ENCODE data around the gene FBLN1.

FBLN1 gene

GRCh38 chr22:45640291-45640940, 137.7 kb downstream of the FBLN1 start:
- no peak for DNase-seq (ENCODE audit: low spot score)

DNA sequence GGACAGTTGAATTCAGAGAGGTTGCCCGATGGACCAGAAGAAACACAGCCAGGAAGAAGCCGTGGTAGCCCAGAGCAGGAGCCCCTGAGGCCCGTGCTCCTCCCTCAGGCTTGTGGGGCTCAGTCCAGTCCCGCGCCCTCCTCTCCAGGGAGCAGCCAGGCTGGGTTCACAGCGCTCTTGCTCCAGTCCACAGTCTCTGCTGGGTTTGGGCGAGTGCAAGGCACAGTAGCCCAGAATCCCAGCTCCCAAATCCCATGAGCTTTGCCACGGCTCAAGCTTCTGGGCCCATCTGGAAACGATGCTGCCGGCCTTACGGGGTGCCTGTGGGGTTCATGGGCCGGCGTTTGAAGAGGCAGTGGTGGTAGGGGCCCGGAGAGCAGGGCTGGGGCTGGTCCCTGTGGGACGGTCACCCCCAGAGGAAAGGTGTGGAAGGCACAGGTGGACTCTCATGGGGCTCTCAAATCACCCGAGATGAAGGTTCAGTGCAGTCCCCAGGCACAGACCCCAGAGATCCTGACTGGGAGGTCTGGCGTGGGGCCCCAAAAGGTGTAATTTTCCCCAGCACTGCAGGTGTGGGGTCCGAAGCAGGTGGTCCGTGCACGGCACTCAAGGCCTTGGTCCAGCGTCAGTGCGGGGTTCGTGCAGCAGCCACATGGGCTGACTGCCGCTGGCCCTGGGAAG, 138.4 kb downstream of the FBLN1 start:
- no peak for DNase-seq (ENCODE audit: low spot score)

GRCh38 chr22:45642986-45643385, 140.3 kb downstream of the FBLN1 start:
- no peak for DNase-seq (ENCODE audit: low spot score)

GRCh38 chr22:45644714-45645113, 142.0 kb downstream of the FBLN1 start:
- no peak for DNase-seq (ENCODE audit: low spot score)

DNA sequence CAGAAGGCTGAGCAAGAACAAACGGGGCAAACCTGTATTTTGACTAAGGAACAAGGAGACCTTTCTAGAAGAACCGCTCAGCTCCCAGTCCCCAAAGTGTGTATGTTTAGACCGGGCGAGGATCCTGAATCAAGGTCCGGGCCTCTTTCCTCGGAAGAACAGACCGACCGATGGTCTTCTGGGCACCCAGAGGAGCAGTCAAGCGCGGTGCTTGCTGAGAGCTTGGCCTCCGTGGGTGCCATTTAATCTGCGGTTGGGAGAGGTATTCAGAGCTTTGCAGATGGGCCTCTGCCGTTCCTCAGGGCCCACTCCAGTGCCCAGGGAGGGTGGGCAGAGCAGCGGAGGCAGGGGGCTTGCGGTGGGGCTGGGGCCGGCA, 142.5 kb downstream of the FBLN1 start:
- no peak for DNase-seq (ENCODE audit: low spot score)

DNA sequence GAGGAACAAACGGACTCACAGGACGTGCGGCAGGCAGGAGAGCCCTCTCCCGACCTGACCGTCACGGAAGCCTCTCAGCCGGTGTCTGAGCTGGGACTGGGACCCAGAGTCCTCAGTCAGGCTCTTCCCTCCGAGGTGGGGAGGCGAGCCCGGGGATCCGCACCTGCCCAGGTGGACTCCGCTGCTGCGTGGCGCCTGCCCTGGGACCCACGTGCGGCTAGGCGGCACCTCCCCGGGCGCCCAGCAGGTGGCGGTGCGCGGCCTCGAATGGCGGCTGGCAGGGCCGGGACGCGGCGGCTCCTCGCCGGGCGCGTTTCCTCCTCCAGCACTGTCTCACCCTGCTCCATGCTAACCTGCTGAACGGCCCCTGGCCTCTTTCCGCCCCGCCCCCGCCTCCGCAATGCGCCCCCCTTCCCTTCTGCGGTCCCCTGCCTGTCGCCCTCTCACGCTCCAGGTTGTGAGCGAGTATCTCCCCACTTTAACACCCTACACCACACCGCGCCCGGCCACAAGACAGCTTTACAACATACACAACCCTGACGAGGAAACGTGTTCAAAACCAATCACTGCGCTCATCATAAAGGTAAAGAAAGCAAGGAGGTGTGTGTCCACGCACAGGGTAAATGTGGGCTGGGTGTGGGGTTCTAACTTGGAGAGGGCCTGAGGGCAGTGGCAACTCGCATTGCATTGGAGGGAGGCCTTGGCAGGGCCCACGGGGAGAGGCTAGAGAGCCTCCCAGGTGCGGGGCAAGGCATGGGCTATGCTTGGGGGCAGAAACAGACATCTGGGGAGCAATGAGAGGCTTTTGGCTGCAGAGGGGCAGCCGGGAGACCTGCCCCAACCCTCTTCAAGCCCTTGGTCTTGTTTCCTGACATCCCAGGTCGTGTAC, 143.1 kb downstream of the FBLN1 start:
- peak; percentile 80 for DNase-seq (ENCODE audit: low spot score)

- no peak for DNase-seq (ENCODE audit: low spot score)
Observed at GRCh38 chr22:45647532-45648225, 145.0 kb downstream of the FBLN1 start.

DNA sequence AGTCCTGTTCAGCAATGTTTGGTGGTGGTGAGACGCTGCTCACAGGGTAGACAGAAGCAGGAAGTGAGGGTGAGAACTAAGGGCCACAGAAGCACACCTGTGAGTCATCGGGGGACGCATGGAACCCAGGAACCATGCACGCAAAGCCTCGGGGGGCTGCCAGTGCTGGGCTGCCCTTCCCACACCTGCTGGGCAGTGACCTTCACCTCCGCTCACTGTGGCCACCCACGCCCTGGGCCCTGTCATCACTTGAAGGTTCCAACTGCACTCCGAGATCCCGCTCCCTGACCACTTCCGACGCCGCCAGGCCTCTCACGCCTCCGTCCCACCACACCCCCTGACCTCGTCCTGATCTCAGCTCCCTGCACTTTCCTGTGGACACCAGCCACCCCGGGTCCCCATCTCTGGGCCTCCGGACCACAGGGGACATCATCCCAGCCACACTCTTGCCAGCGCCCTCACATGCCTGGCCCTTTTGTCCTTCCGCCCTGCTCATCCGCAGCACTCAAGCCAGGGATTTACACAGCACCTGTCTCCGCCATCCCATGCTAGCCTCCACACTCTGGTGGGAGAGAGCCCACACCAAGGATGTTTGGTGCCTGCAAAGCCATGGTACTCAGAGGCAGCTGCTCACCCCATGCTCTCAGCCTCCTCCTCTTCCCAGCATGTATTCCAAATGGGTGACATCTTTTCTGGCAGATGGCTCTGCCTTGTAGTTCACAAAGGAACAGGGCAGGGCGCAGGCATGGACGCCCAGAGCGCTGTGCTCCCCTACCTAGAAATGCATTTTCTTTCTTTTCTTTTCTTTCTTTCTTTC, 145.8 kb downstream of the FBLN1 start:
- no peak for DNase-seq (ENCODE audit: low spot score)

- DNase-seq (ENCODE audit: low spot score): no peak
Observed at GRCh38 chr22:45649809-45650208, 147.1 kb downstream of the FBLN1 start.

GRCh38 chr22:45650721-45651120, 148.0 kb downstream of the FBLN1 start:
- DNase-seq (ENCODE audit: low spot score): no peak
